IPS-NIHi7 (cell line): ENCODE measurements around the gene PRR4.

Experiments used
- DNase-seq: peaks from one replicate; pipeline ENCODE4 v3.0.0; 2012; ENCODE audit warnings: mixed read lengths; ENCODE audit errors: extremely low spot score

Gene PRR4, protein sequence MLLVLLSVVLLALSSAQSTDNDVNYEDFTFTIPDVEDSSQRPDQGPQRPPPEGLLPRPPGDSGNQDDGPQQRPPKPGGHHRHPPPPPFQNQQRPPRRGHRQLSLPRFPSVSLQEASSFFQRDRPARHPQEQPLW

GRCh38 chr12:10849425-10849878 lies at the start of gene PRR4:
Gene PRR4 (minus strand): TSS chr12:10849475. CDS start chr12:10849437, 38 bp downstream.
- DNase-seq, result no peak

- no peak for DNase-seq
Measured at GRCh38 chr12:10896854-10897253, 47.6 kb upstream of the PRR4 start.

- DNase-seq, result no peak
Measured at GRCh38 chr12:10891937-10892336, 42.7 kb upstream of the PRR4 start.

GRCh38 chr12:10889226-10889625 lies 40.0 kb upstream of the PRR4 start:
- no peak for DNase-seq

GRCh38 chr12:10884086-10884725 lies 34.9 kb upstream of the PRR4 start, which contains the start of gene PRH1:
Gene PRH1 (minus strand): TSS chr12:10884255. CDS start chr12:10884217, 38 bp downstream.
- DNase-seq, result no peak

- DNase-seq, result no peak
Measured at GRCh38 chr12:10873378-10873777, 24.1 kb upstream of the PRR4 start.

GRCh38 chr12:10867381-10867780 lies 18.1 kb upstream of the PRR4 start:
- DNase-seq, result no peak

DNA sequence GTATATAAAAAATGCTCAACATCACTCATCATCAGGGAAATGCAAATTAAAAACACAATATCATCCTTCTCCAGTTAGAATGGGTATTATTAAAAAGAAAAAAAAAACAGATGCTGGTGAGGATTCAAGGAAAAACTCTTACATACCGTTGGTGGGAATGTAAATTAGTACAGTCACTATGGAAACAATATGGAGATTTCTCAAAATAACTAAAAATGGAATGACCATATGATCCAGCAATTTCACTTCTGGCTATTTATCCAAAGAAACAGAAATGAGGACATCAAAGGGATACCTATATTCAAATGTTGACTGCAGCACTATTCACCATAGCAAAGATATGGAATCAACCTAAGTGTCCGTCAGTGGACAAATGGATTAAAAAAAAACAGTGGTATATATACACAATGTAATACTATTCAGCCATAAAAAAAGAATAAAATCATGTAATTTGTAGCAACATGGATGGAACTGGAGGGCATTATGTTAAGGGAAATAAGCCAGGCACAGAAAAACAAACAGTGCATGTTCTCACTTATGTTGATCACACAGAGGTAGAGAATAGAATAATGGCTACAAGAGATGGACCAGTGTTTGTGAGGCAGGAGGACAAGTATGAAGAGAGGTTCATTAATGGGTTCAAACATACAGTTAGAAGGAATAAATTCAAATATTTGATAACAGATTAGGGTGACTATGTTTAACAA lies 14.4 kb upstream of the PRR4 start:
- no peak for DNase-seq

DNA sequence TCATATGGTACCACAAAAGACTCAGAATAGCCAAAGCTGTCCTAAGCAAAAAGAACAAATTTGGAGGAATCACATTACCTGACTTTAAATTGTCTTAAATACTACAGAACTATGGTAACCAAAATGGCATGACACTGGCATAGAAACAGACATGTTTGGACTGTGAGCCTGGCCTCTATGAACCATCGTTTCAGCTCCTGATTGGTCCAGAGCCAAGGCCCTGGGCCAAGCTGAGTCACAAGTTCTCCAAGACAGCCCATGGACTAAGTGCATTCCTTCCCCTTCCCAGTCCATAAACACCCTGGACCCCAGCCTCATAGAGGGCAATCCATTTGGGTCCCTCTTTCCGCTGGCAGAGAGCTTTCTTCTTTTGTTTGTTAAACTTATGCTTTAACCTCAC lies 12.1 kb upstream of the PRR4 start:
- DNase-seq, result no peak

GRCh38 chr12:10855807-10856206 lies 6.5 kb upstream of the PRR4 start:
- no peak for DNase-seq

DNA sequence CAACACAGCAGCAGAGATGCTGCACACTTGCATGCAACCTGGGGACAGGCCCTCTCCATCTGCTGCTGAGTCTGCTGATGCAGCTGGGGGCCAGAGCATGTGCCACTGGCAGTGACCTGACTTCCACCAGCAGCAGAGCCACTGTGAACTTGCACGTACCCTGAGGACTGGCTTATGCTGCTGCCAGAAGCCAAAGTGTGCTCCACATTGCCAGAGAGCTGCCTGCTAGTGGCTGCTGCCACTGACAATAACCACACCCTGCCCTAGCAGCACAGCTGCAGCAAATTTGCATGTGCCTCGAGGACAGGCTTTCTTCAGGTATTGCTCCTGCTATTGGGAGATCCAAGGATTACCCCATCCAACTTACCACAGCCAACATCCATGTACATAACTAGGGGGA lies 4.5 kb upstream of the PRR4 start:
- no peak for DNase-seq

GRCh38 chr12:10851243-10851858 lies 2.1 kb upstream of the PRR4 start:
- DNase-seq, result no peak

DNA sequence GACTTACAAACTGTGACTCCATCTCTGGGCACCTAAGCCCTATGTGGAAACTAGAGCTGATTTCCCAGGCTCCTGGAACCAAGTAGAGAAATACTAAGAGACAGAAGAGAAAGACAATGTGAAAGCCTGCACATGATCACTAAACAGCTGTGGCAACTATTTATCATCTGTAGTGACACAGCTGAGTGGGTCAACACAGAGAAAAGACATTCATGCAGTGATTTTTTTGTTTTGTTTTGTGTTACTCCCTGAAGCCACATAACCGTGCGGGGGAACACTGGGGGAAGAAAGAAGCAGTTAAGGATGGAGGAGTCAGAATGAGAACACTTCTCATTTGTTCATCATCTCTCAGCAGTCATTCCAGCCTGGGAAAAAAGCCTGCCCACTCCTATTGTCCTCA lies 1.5 kb downstream of the PRR4 start:
- DNase-seq, result no peak

DNA sequence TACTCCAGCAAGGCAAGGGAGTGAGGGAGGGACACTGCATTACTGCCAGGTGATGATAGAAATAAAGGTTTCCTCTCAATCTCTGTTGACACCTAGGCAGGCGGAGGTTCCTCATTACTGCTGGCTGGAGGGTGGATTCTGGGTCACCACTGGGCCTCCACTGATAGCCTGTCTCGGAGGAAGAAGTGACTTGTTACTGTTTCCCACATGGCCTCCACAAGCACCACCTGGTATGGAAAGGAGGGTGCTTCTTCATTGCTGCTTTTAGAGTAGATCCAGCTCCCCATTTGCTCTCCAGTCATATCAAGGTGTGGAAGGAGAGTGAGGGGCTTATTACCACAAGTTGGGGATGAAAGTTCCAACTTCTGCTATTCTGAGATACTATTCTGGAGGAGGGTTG lies 6.4 kb downstream of the PRR4 start:
- no peak for DNase-seq

- DNase-seq, result no peak
Measured at GRCh38 chr12:10838461-10838860, 10.8 kb downstream of the PRR4 start.

GRCh38 chr12:10829994-10830393 lies 19.3 kb downstream of the PRR4 start:
- DNase-seq, result no peak

DNA sequence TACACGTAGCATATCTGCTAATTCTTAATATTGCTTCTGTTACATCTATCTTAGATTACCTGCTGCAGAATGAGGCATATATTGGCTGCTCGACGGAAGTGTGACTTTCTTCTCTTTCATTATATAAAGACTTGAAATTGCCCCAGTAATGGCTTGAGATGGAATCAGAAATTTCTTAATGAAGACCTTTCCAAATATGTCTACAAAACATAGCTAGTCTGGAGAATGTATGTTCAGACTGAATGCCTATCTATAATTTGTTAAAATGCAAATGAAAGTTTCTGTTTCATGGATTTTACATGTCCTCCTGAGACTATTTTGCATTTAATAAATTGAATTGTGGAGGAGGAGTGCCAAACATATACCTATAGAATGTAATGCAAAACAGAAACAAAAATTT lies 23.0 kb downstream of the PRR4 start, which contains the start of gene TAS2R10:
TSS of gene TAS2R10 (minus strand) at position 101 of the 400 bp plus-strand sequence. CDS start at position 12, 89 bp downstream.
- DNase-seq, result no peak

DNA sequence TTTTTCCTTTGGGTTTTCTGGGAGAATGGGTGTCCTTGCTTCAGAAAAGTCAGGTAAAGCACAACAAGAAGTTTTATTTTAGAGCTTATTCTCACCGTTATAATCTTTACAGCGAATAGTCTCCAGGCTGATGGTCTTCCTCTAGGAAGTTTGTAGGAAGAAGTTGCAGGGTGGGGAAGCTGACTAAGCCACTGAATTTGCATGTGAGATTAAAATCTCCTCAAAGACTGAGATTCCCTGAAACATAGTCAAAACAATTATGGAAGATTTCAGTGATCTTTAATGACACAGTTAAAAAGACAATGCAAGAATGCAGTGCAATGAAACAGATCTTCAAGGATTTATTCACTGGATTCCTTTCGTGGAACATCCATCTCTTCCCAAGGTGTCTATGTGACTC lies 24.3 kb downstream of the PRR4 start:
- no peak for DNase-seq

DNA sequence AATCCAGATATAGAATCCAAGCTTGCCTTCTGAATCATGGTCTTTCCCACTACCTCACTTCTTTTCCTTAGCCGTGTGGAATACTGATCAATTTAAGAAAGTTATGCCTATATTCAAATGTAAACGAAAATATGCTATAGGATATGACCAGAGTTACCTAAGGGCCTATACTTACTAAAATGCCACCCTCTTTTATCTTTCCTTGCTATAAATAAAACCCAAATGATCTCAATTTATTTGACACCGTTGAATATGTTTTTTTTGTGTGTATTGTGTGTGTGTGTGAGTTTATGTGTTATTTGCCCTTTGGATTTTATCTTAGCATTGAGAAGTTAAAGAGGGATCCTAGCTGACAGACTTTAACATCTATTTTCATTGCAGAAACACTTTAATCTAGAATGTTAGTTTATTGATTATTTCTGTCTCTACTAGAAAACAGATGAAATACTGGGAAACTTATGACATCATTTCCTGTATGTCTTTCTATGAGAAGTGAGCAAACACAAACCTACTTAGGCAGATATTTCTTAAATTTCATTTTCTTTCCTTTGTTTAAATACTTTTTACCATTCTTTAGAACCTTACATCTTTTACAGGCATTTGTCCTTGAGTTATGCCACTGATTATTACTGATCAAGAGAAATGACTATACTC lies 37.3 kb downstream of the PRR4 start:
- DNase-seq, result no peak

GRCh38 chr12:10810068-10810467 lies 39.2 kb downstream of the PRR4 start, which contains the start of gene TAS2R9:
Gene TAS2R9 (minus strand): TSS chr12:10810168. CDS start chr12:10810075, 93 bp downstream.
- no peak for DNase-seq

DNA sequence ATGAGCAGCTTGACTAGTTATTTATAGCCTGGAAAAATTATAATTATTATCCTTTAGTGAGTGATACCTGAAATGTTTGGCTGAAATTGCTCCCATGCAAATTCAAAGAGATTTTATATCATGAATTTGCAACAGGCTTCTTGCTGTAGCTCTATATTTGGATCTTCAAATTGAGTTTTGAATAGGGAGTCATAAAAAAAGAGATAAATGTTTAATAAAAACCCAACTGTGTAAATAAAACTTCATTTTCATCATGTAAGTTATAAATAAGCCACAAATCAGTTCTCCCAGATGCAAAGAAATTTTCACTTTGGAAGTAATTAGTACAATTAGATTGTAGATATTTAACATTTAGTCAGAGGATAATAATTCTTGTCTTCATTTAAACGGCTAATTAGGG lies 42.1 kb downstream of the PRR4 start, which contains the start of gene TAS2R8:
TSS of gene TAS2R8 (minus strand) at position 101 of the 400 bp plus-strand sequence. CDS start 306 bp downstream, outside the sequence.
- DNase-seq, result no peak

GRCh38 chr12:10802587-10802986 lies 46.7 kb downstream of the PRR4 start, which contains the start of gene TAS2R7:
Gene TAS2R7 (minus strand): TSS chr12:10802627. CDS start chr12:10802570, 57 bp downstream.
- no peak for DNase-seq
